Breast epithelium (tissue), 4 donors: ENCODE data around the gene PRR33. TPM values are rescaled to one million over a fixed set of nuclear protein-coding genes. Genes with fewer than 3 reads are reported as not detected.

Source experiments
- DNase-seq, 2 donors: peaks; one replicate each; pipeline ENCODE4 v3.0.0-alpha.2; 2019; ENCODE audit warnings: low spot score in 2 of 2
- H3K27ac ChIP-seq, 2 donors: fragments of 200-600 bp; sonication (generic) in 1 of 2; one replicate each; pipeline ENCODE4 v1.5.1; 2016 to 2019; ENCODE audit warnings: mild to moderate bottlenecking in 1 of 2
- H3K27me3 ChIP-seq, 2 donors: fragments of 200-600 bp; sonication (generic) in 1 of 2; one replicate each; pipeline versions ENCODE4 v1.5.1 to v1.6.0; 2017 to 2019; ENCODE audit warnings: control low read depth in 1 of 2, mild to moderate bottlenecking in 1 of 2
- H3K36me3 ChIP-seq: fragments of 200-600 bp; one replicate; pipeline ENCODE4 v1.5.1; 2019
- H3K4me1 ChIP-seq, 2 donors: fragments of 200-600 bp; sonication (generic); one replicate each; pipeline ENCODE4 v1.5.1; 2016 to 2019; ENCODE audit warnings: control low read depth in 1 of 2
- H3K4me3 ChIP-seq, 3 donors: fragments of 200-600 bp; sonication (generic); 1 replicate in 2 of 3; 2 replicates in 1 of 3; pipeline ENCODE4 v1.5.1; 2016 to 2019; ENCODE audit warnings: mild to moderate bottlenecking in 3 of 3, moderate library complexity in 2 of 3
- H3K9me3 ChIP-seq, 2 donors: fragments of 200-600 bp; sonication (generic) in 1 of 2; one replicate each; pipeline ENCODE4 v1.5.1; 2016 to 2019; ENCODE audit warnings: control low read depth in 1 of 2
- CTCF ChIP-seq, 3 donors: fragments of 450-650 bp; IDR thresholded peaks; one replicate each; pipeline ENCODE4 v1.5.1; 2016 to 2017; ENCODE audit warnings: antibody characterized with exemption in 3 of 3, mild to moderate bottlenecking in 3 of 3, moderate library complexity in 3 of 3
- POLR2A ChIP-seq: fragments of 450-650 bp; IDR thresholded peaks from one replicate; pipeline ENCODE4 v1.6.1; 2016; ENCODE audit warnings: antibody characterized with exemption, mild to moderate bottlenecking, moderate library complexity
- POLR2AphosphoS5 ChIP-seq, 3 donors: sonication (generic); formaldehyde crosslinking; IDR thresholded peaks; one replicate each; pipeline ENCODE4 v1.6.1; 2017; ENCODE audit warnings: antibody characterized with exemption in 3 of 3
- intact Hi-C: fragments of 100-400 bp; cut with DNase I; formaldehyde crosslinking; loops from one replicate; pipeline ENCODE4 v1.15.1; 2023; ENCODE audit warnings: low total_unique reads
- total RNA-seq, 3 donors: library from RNA; depleted of rRNA; stranded (reverse); fragments of >200 nt; gene quantifications; one replicate each; pipeline ENCODE4 v1.1.0, GENCODE V29; 2016

PRR33 gene
- total RNA-seq, 3 donors from 2014 or later = not detected

GRCh38 chr11:1843098-1843473 is 48.6 kb downstream of the PRR33 start:
- Histone ChIP-seq H3K27me3 (no peaks in the 10 kb centered on the region), H3K9me3 (no peaks in the 10 kb centered on the region), H3K27ac (no peak overlapping the region), H3K36me3 (no peaks in the 10 kb centered on the region), H3K4me1 (no peaks in the 10 kb centered on the region), H3K4me3 (no peak overlapping the region)
- DNase-seq = no peak
- TF ChIP-seq POLR2A = no peak
- TF ChIP-seq CTCF (IDR thresholded peaks at IDR 0.05) = no peak
- TF ChIP-seq POLR2AphosphoS5 (IDR thresholded peaks at IDR 0.05) = no peak
- intact Hi-C loops = no loop called here

- DNase-seq = no peak
- intact Hi-C loops = no loop called here
- H3K36me3 ChIP-seq = no peaks in the 10 kb centered on the region
- H3K27me3 ChIP-seq = no peaks in the 10 kb centered on the region
- TF ChIP-seq CTCF (IDR thresholded peaks at IDR 0.05) (no peak), POLR2A (no peak), POLR2AphosphoS5 (IDR thresholded peaks at IDR 0.05) (no peak)
- H3K27ac ChIP-seq = no peak overlapping the region
- no peak overlapping the region for H3K4me3 ChIP-seq
- no peaks in the 10 kb centered on the region for H3K9me3 ChIP-seq
- H3K4me1 ChIP-seq = no peaks in the 10 kb centered on the region
Observed at GRCh38 chr11:1842149-1843097, 49.3 kb downstream of the PRR33 start.

- no peaks in the 10 kb centered on the region for H3K36me3 ChIP-seq
- intact Hi-C loops = no loop called here
- no peak for TF ChIP-seq CTCF (IDR thresholded peaks at IDR 0.05)
- TF ChIP-seq POLR2AphosphoS5 (IDR thresholded peaks at IDR 0.05) = no peak
- TF ChIP-seq POLR2A = no peak
- no peaks in the 10 kb centered on the region for H3K9me3 ChIP-seq
- H3K27ac ChIP-seq = no peak overlapping the region
- no peaks in the 10 kb centered on the region for H3K4me1 ChIP-seq
- no peaks in the 10 kb centered on the region for H3K27me3 ChIP-seq
- no peak overlapping the region for H3K4me3 ChIP-seq
- no peak for DNase-seq
Observed at GRCh38 chr11:1841511-1842148, 50.1 kb downstream of the PRR33 start.

- no peaks in the 10 kb centered on the region for H3K4me1 ChIP-seq
- intact Hi-C loops = no loop called here
- H3K27ac ChIP-seq = no peak overlapping the region
- DNase-seq = no peak
- no peak overlapping the region for H3K4me3 ChIP-seq
- TF ChIP-seq POLR2AphosphoS5 (IDR thresholded peaks at IDR 0.05) (no peak), POLR2A (no peak), CTCF (IDR thresholded peaks at IDR 0.05) (no peak)
- H3K36me3 ChIP-seq = no peaks in the 10 kb centered on the region
- no peaks in the 10 kb centered on the region for H3K27me3 ChIP-seq
- no peaks in the 10 kb centered on the region for H3K9me3 ChIP-seq
Observed at GRCh38 chr11:1840780-1841480, 50.8 kb downstream of the PRR33 start.
